ENCODE results near the gene RAB3GAP2.

- TF ChIP-seq CTCF (IDR thresholded peaks at IDR 0.05) = no peak
- TF ChIP-seq POLR2A (IDR thresholded peaks at IDR 0.05) = no peak
These were observed 108.1 kb downstream of the RAB3GAP2 start for GRCh38 chr1:220164116-220164515.

Measured in right lobe of liver (tissue), 4 donors.